DND-41 (cell line): ENCODE results near the gene MMP24.
"Not testable (repeated sequence)": the region's sequence is repeated elsewhere in the genome, so short reads cannot be mapped to it uniquely, and the experiment has no call there.

Source experiments
- ATAC-seq: fragments of 200-7000 bp; cut with Tn5 transposase; 3 replicates; pipeline ENCODE4 v1.9.1; 2021; ENCODE audit warnings: low read depth; ENCODE audit not compliant: insufficient read depth
- DNase-seq: peaks from one replicate; pipeline ENCODE4 v3.0.0-alpha.2; 2020
- H2AFZ ChIP-seq: 2 replicates; pipeline ENCODE4 v1.6.0; 2012; ENCODE audit warnings: low read depth, low read length
- H3K27ac ChIP-seq: 2 replicates; pipeline ENCODE4 v1.5.1; 2012; ENCODE audit warnings: low read length, inconsistent platforms
- H3K27me3 ChIP-seq: fragments of 200-600 bp; sonication (generic); 2 replicates; pipeline ENCODE4 v1.6.0; 2012; ENCODE audit warnings: low read length, mild to moderate bottlenecking, inconsistent platforms; ENCODE audit not compliant: insufficient read depth, poor library complexity
- H3K36me3 ChIP-seq: 2 replicates; pipeline ENCODE4 v1.5.1; 2012; ENCODE audit warnings: low read length, inconsistent platforms; ENCODE audit not compliant: insufficient read depth
- H3K4me1 ChIP-seq: 2 replicates; pipeline ENCODE4 v1.5.1; 2012; ENCODE audit warnings: mild to moderate bottlenecking, low read length; ENCODE audit not compliant: insufficient read depth
- H3K4me2 ChIP-seq: 2 replicates; pipeline ENCODE4 v1.6.0; 2012; ENCODE audit warnings: mild to moderate bottlenecking, moderate library complexity, low read length, inconsistent platforms; ENCODE audit not compliant: insufficient read depth
- H3K4me3 ChIP-seq, 2 experiments: fragments of 200-600 bp in 1 of 2; shearing (Covaris generic) in 1 of 2; 2 replicates each; pipeline ENCODE4 v1.5.1; 2012 to 2016; ENCODE audit warnings: inconsistent platforms in 2 of 2, low read length in 2 of 2, mild to moderate bottlenecking in 2 of 2, low read depth in 1 of 2, moderate library complexity in 1 of 2
- H3K79me2 ChIP-seq: 2 replicates; pipeline ENCODE4 v1.6.0; 2012; ENCODE audit warnings: low read length, inconsistent platforms; ENCODE audit not compliant: insufficient read depth
- H3K9ac ChIP-seq: 2 replicates; pipeline ENCODE4 v1.6.0; 2012; ENCODE audit warnings: low read depth, mild to moderate bottlenecking, inconsistent platforms, low read length, moderate library complexity
- H3K9me3 ChIP-seq: 2 replicates; pipeline ENCODE4 v1.5.1; 2012; ENCODE audit warnings: low read length, moderate library complexity, mild to moderate bottlenecking, inconsistent platforms; ENCODE audit not compliant: insufficient read depth, severe bottlenecking
- H4K20me1 ChIP-seq: 2 replicates; pipeline ENCODE4 v1.6.0; 2012; ENCODE audit warnings: low read length; ENCODE audit not compliant: insufficient read depth
- EZH2 ChIP-seq: IDR thresholded peaks from 3 replicates; pipeline ENCODE4 v1.6.1; 2012; ENCODE audit warnings: borderline replicate concordance, low read depth, mild to moderate bottlenecking, moderate library complexity, low read length, inconsistent platforms; ENCODE audit not compliant: severe bottlenecking
- TF ChIP-seq, protein P1 (sequence below): IDR thresholded peaks from 2 replicates; pipeline ENCODE4 v1.5.1; 2012; ENCODE audit warnings: borderline replicate concordance, low read length, moderate library complexity, mild to moderate bottlenecking; ENCODE audit not compliant: poor library complexity, severe bottlenecking; ENCODE audit errors: extremely low read depth

The MMP24 gene

DNA sequence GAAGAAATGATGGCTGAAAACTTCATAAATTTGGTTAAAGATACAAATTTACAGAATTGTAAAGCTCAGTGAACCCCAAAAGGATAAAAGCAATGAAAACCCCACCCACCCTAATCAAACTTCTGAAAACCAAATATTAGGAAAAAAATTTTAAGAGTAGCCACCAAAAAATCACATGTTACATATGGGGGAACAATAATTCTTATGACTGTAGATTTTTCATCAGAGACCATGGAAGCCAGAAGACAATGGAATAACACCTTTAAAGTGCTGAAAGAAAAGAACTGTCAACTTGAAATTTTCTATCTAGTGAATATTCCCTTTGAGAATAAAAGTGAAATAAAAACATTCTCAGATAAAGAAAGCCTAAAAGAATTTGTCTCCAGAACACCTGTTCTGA is 30.2 kb upstream of the MMP24 start:
- H3K79me2 ChIP-seq, result no peaks in the 10 kb centered on the region
- H2AFZ ChIP-seq, result no peak overlapping the region
- H3K4me1 ChIP-seq, result no peaks in the 10 kb centered on the region
- peaks cover 9% of the 10 kb centered on the region for H3K9me3 ChIP-seq
- no peak for ATAC-seq
- no peak overlapping the region for H3K27ac ChIP-seq
- H3K36me3 ChIP-seq, result no peaks in the 10 kb centered on the region
- H3K4me2 ChIP-seq, result no peak overlapping the region
- H3K27me3 ChIP-seq, result no peaks in the 10 kb centered on the region
- no peak for DNase-seq
- TF ChIP-seq, protein P1, sequence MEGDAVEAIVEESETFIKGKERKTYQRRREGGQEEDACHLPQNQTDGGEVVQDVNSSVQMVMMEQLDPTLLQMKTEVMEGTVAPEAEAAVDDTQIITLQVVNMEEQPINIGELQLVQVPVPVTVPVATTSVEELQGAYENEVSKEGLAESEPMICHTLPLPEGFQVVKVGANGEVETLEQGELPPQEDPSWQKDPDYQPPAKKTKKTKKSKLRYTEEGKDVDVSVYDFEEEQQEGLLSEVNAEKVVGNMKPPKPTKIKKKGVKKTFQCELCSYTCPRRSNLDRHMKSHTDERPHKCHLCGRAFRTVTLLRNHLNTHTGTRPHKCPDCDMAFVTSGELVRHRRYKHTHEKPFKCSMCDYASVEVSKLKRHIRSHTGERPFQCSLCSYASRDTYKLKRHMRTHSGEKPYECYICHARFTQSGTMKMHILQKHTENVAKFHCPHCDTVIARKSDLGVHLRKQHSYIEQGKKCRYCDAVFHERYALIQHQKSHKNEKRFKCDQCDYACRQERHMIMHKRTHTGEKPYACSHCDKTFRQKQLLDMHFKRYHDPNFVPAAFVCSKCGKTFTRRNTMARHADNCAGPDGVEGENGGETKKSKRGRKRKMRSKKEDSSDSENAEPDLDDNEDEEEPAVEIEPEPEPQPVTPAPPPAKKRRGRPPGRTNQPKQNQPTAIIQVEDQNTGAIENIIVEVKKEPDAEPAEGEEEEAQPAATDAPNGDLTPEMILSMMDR, result no peak
- TF ChIP-seq EZH2, result no peak
- H3K4me3 ChIP-seq, result no peak overlapping the region
- H4K20me1 ChIP-seq, result no peaks in the 10 kb centered on the region
- no peak overlapping the region for H3K9ac ChIP-seq

DNA sequence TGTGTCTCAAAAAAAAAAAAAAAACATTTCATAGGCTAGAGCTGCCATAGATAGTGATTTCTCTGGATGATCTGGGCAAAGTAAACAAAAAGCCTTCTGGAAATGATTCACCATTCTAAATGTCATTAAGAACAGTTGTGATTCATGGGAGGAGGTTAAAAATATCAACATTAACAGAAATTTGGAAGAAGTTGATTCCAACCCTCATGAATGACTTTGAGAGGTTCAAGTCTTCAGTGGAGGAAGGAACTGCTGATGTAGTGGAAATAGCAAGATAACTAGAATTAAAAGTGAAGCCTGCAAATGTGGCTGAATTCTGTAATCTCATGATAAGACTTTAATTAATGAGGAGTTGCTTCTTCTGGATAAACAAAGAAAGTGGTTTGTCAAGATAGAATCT is 26.8 kb upstream of the MMP24 start:
- no peak overlapping the region for H3K9ac ChIP-seq
- no peaks in the 10 kb centered on the region for H3K27me3 ChIP-seq
- no peaks in the 10 kb centered on the region for H3K36me3 ChIP-seq
- H3K4me2 ChIP-seq, result no peak overlapping the region
- no peak for DNase-seq
- no peak overlapping the region for H2AFZ ChIP-seq
- no peak overlapping the region for H3K27ac ChIP-seq
- no peak for ATAC-seq
- H3K4me1 ChIP-seq, result no peaks in the 10 kb centered on the region
- TF ChIP-seq, protein P1, result no peak
- no peak for TF ChIP-seq EZH2
- no peaks in the 10 kb centered on the region for H4K20me1 ChIP-seq
- peaks cover 9% of the 10 kb centered on the region for H3K9me3 ChIP-seq
- no peak overlapping the region for H3K4me3 ChIP-seq
- H3K79me2 ChIP-seq, result no peaks in the 10 kb centered on the region

DNA sequence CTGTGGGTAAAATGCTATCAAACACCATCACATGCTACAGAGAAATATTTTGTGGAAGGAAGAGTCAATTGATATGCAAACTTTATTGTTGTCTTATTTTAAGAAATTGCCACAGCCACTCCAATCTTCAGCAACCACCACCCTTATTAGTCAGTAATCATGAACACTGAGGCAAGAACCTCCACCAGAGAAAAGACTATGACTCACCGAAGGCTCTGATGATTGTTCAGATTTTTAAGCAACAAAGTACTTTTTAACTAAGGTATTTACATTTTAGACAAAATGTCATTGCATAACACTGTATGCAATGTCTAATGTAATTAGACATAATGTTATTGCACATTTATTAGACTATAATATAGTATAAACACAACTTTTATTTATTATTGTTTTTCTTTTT is 26.2 kb upstream of the MMP24 start:
- H2AFZ ChIP-seq, result no peak overlapping the region
- H3K9me3 ChIP-seq, result peaks cover 9% of the 10 kb centered on the region
- no peaks in the 10 kb centered on the region for H3K27me3 ChIP-seq
- H3K36me3 ChIP-seq, result no peaks in the 10 kb centered on the region
- no peak overlapping the region for H3K27ac ChIP-seq
- no peak overlapping the region for H3K4me2 ChIP-seq
- no peaks in the 10 kb centered on the region for H4K20me1 ChIP-seq
- H3K9ac ChIP-seq, result no peak overlapping the region
- DNase-seq (no peak), ATAC-seq (no peak)
- H3K4me1 ChIP-seq, result no peaks in the 10 kb centered on the region
- TF ChIP-seq EZH2, result no peak
- TF ChIP-seq, protein P1, result no peak
- no peaks in the 10 kb centered on the region for H3K79me2 ChIP-seq
- H3K4me3 ChIP-seq, result no peak overlapping the region

DNA sequence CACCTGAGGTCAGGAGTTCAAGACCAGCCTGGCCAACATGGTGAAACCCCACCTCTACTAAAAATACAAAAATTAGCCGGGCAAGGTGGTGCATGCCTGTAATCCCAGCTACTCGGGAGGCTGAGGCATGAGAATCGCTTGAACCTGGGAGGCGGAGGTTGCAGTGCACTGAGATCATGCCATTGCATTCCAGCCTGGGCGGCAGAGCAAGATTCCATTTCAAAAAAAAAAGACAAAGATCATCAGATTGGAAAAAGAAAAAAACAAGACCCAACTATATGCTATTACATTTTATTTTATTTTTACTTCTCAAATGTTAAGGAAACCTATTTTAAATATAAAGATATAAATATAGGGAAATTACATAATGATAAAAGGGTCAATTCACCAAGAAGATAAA is 25.0 kb upstream of the MMP24 start:
- H4K20me1 ChIP-seq, H3K27me3 ChIP-seq, H3K4me1 ChIP-seq, DNase-seq, H3K9ac ChIP-seq, H3K79me2 ChIP-seq, H3K4me2 ChIP-seq, H3K4me3 ChIP-seq, ATAC-seq, H3K27ac ChIP-seq, H2AFZ ChIP-seq, H3K36me3 ChIP-seq, H3K9me3 ChIP-seq: not testable (repeated sequence)
